Coronary artery (tissue), 2 donors: ENCODE measurements around the gene PEX14.

Experiments
- DNase-seq: peaks from one replicate; pipeline ENCODE4 v3.0.0-alpha.2; 2017; ENCODE audit warnings: low spot score
- H3K27ac ChIP-seq, 2 donors: fragments of 200-600 bp; sonication (generic); one replicate each; pipeline ENCODE4 v1.5.1; 2016 to 2019
- H3K4me3 ChIP-seq: fragments of 200-600 bp; sonication (generic); 2 replicates; pipeline ENCODE4 v1.5.1; 2016; ENCODE audit warnings: mild to moderate bottlenecking, moderate library complexity
- CTCF ChIP-seq: fragments of 200-600 bp; sonication (generic); IDR thresholded peaks from one replicate; pipeline ENCODE4 v1.5.1; 2019; ENCODE audit warnings: antibody characterized with exemption

PEX14 gene

DNA sequence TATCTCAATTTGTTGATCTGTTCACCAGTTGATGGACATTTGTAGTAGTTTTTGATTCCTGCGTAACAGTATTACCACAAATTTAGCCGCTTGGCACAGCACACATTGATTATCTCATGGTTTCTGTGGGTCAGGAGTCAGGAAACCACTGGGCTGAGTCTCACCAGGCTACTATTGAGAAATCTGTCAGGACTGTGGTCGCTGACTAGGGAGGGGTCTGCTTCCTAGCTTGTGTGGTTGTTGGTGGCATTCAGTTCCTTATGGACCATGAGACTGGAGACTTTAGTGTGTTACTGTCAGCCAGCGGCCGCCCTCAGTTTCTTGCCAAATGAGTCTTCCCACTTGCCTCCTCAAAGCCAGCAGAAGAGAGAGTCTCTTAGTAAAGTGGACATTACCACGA is 9.8 kb downstream of the PEX14 start:
- Histone ChIP-seq H3K27ac (no peak overlapping the region), H3K4me3 (no peak overlapping the region)
- TF ChIP-seq CTCF = no peak
- DNase-seq = no peak

- DNase-seq = no peak
- TF ChIP-seq CTCF = no peak
- H3K4me3 ChIP-seq = no peak overlapping the region
- H3K27ac ChIP-seq = no peak overlapping the region
Measured at GRCh38 chr1:10489291-10490055, 14.7 kb downstream of the PEX14 start.

DNA sequence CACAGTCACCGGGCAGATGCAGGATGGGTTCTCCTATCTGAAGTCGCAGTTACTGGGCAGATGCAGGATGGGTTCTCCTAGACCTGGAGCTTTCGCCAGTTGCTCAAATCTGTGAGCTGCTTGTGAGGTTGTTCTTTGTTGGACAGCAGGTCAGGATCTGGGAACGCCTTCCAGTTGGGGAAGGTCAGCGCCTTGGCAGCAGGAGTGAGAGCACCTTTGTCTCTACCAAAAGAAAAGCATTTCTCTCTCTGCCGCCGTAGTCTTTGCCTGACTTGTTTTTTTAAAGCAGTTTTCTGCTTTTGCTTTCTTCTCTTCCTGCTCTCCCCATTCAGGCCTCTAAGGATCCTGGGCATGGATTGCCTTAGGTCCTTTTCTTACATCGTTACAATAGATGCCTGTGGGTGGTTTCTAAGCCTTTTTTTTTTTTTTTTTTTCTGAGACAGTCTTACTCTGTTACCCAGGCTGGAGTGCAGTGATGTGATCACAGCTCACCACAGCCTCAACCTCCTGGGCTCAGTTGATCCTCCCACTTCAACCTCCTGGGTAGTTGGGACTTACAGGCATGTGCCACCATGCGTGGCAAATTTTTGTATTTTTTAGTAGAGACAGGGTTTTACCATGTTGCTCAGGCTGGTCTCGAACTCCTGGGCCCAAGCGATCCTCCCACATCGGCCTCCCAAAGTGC is 15.7 kb downstream of the PEX14 start:
- H3K4me3 ChIP-seq = no peak overlapping the region

DNA sequence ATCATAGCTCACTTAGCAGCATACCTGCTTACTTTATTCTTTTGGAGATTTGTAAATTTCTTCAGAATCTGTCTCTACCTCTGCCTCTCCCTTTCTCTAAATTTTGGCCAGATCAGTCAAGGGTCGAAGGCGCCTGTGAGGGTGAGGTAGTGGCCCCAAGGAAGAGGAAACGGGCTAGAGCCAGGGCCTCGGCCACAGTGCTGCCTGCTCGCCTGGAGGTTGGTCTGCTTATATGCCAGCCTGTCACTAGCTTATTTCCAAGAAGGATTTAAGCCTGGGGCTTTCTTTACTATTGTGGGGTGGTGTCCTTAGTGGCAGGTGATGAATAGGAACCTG is 19.6 kb downstream of the PEX14 start:
- Histone ChIP-seq H3K27ac (no peak overlapping the region), H3K4me3 (no peak overlapping the region)
- no peak for TF ChIP-seq CTCF
- DNase-seq = no peak

More for the DNA sequence above, 15.7 kb downstream of the PEX14 start:
- no peak for TF ChIP-seq CTCF
- H3K27ac ChIP-seq = no peak overlapping the region
- no peak for DNase-seq

GRCh38 chr1:10494754-10495474 is 20.2 kb downstream of the PEX14 start:
- peak; percentile 89 for TF ChIP-seq CTCF
- H3K4me3 ChIP-seq = peak overlapping the region; percentile 59

DNA sequence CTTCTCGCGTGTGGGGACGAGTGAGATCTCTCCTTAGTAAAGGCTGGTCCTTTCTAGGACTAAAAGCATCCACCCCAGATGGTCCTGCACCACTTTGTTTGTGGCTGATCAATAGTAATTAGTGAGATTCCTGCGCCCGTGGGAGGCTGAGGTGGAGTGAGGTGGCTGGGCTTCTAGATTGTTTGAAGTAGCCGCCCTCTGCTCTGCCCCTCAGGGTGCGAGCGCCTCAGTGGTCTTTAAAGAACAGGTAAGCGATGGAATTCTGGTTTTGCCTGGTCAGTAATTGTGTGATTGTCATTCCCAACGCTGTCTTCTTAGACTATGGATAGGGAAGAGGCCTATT is 20.7 kb downstream of the PEX14 start:
- no peak for DNase-seq
- H3K4me3 ChIP-seq = peak overlapping the region; percentile 59
- H3K27ac ChIP-seq = no peak overlapping the region
- TF ChIP-seq CTCF = no peak

More at GRCh38 chr1:10494754-10495474, 20.2 kb downstream of the PEX14 start:
- DNase-seq = no peak
- no peak overlapping the region for H3K27ac ChIP-seq
